NB4 (cell line): ENCODE measurements around the gene MDM2.

Source experiments
- DNase-seq: peaks from one replicate; pipeline ENCODE4 v3.0.0; 2010; ENCODE audit warnings: low read depth
- H3K4me3 ChIP-seq: one replicate; pipeline ENCODE4 v1.5.1; 2011; ENCODE audit warnings: mild to moderate bottlenecking, low read depth, low read length, moderate library complexity
- MYC ChIP-seq: IDR thresholded peaks from 2 replicates; pipeline ENCODE4 v1.6.1; 2011; ENCODE audit warnings: low read depth, low read length
- POLR2A ChIP-seq: IDR thresholded peaks from 2 replicates; pipeline ENCODE4 v1.6.1; 2011; ENCODE audit warnings: mild to moderate bottlenecking; ENCODE audit not compliant: insufficient read length; ENCODE audit errors: extremely low read depth
- TF ChIP-seq, protein P1 (sequence below): IDR thresholded peaks from 2 replicates; pipeline ENCODE4 v1.6.1; 2011; ENCODE audit warnings: low read depth, low read length
- TF ChIP-seq, protein P2 (sequence below): IDR thresholded peaks from one replicate; pipeline ENCODE4 v1.5.1; 2012; ENCODE audit warnings: low read depth, low read length

The MDM2 gene

DNA sequence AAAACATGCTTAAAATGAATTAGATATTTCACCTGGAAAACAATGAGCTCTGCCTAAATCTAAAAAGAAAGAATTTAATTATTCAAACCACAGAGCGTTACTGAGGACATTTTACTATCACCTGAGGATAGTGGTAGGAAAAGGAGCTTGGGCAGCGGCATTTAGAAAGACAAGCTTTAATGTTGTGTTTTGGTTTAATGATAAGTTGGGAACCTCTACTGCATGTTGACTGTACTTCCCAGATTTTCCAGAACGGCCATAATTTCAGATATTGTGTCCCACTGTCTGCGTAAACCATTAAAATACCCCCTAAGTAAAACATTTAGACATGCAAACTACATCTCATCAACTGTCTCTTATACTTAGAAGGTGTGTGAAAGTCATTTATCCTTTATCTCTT lies 69.6 kb downstream of the MDM2 start:
- TF ChIP-seq MYC (no peak), POLR2A (no peak)
- TF ChIP-seq, protein P1, sequence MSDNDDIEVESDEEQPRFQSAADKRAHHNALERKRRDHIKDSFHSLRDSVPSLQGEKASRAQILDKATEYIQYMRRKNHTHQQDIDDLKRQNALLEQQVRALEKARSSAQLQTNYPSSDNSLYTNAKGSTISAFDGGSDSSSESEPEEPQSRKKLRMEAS = no peak
- TF ChIP-seq, protein P2, sequence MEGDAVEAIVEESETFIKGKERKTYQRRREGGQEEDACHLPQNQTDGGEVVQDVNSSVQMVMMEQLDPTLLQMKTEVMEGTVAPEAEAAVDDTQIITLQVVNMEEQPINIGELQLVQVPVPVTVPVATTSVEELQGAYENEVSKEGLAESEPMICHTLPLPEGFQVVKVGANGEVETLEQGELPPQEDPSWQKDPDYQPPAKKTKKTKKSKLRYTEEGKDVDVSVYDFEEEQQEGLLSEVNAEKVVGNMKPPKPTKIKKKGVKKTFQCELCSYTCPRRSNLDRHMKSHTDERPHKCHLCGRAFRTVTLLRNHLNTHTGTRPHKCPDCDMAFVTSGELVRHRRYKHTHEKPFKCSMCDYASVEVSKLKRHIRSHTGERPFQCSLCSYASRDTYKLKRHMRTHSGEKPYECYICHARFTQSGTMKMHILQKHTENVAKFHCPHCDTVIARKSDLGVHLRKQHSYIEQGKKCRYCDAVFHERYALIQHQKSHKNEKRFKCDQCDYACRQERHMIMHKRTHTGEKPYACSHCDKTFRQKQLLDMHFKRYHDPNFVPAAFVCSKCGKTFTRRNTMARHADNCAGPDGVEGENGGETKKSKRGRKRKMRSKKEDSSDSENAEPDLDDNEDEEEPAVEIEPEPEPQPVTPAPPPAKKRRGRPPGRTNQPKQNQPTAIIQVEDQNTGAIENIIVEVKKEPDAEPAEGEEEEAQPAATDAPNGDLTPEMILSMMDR = no peak
- H3K4me3 ChIP-seq = no peak overlapping the region
- no peak for DNase-seq

DNA sequence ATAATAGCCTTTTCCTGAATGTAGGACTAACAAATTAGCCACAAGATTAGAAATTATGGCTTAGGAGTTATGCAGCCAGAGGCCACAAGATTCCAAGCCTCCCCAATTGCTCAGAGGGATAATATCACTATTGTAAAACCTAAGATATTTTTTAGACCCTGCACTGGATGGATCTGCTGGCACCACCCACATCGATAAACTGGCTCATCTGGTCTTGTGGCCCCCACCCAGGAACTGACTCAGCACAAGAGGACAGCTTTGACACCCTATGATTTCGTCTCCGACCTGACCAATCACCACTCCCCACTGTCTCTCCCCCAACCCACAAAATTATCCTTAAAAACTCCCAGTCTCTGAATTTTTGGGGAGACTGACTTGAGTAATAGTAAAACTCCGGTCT lies 70.3 kb downstream of the MDM2 start:
- no peak for TF ChIP-seq MYC
- TF ChIP-seq, protein P1 = no peak
- TF ChIP-seq, protein P2 = no peak
- TF ChIP-seq POLR2A = no peak
- H3K4me3 ChIP-seq = no peak overlapping the region
- DNase-seq = no peak

DNA sequence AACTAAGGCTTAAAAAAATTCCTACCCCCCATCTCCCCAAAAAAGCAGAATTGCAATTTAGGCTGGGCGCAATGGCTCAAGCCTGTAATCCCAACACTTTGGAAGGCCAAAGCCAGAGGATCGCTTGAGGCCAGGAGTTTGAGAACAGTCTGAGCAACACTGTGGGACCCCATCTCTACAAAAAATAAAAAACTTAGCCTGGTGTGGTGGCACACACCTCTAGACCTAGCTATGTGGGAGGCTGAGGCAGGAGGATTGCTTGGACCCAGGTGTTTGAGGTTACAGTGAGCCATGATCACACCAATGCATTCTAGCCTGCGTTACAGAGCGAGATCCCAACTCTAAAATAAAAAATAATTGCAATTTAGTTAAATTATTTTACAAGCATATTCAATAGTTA lies 70.9 kb downstream of the MDM2 start:
- H3K4me3 ChIP-seq = no peak overlapping the region
- TF ChIP-seq POLR2A = no peak
- TF ChIP-seq, protein P2 = no peak
- TF ChIP-seq MYC = no peak
- TF ChIP-seq, protein P1 = no peak
- DNase-seq = no peak

DNA sequence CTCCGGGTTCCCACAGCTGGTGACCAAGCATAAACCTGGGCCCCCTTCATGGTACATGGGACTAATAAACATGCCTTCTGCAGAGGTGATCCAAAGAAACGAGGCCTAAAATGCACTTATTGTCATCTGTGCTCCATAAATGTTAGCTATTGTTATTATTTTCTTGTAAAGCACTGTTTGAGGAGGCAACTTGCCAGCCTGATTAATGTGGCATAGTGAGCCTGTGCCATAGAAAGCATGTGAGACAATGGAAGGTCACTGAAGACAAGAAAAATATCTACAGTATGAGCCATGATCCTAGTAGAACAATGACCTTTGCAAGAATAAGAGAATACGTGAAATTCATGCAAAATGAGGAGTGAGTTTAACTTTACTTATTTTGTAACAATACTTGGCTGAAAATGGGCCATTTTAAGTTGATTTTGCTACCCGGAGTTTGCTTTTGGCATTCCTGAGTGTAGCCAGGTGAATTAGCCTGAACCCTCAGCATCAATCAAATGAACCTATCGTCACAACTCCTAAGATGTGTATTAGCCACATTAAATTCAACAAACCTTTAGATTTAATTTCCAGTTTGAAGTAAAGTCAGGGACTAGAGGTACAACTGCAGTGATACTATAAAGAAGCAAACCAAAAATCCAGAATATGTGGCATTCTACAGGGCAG lies 72.8 kb downstream of the MDM2 start:
- no peak overlapping the region for H3K4me3 ChIP-seq
- no peak for TF ChIP-seq POLR2A
- TF ChIP-seq, protein P1 = no peak
- TF ChIP-seq MYC = no peak
- TF ChIP-seq, protein P2 = no peak
- no peak for DNase-seq

DNA sequence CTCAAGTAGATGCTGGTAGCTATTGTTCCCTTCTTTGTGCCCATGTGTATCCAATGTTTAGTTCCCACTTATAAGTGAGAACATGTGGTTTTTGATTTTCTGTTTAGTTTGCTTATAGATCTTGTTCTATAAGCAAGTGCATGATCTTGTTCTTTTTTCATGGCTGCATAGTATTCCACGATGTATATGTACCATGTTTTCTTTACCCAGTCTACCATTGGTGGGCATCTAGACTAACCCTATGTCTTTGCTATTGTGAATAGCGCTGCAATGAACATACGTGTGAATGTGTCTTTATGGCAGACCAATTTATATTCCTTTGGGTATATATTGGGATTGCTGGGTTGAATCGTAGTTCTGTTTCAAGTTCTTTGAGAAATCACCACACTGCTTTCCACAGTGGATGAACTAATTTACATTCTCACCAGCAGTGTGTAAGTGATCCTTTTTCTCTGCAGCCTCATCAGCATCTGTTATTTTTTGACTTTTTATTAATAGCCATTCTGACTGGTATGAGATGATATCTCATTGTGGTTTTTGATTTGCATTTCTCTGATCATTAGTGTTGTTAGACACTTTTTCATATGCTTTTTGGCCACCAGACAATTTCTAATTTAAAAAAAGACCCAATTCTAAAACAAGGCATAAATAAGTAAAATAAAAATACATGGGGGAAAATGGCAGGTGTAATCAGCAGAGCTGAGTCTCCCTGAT lies 74.4 kb downstream of the MDM2 start:
- no peak overlapping the region for H3K4me3 ChIP-seq
- TF ChIP-seq POLR2A (no peak), MYC (no peak)
- TF ChIP-seq, protein P1 = no peak
- TF ChIP-seq, protein P2 = no peak
- no peak for DNase-seq
